Measurements from ENCODE around the gene HGD.

Gene HGD

GRCh38 chr3:120608506-120608905 is 73.5 kb downstream of the HGD start:
- no peak overlapping the region for H3K4me3 ChIP-seq (ENCODE audit: low read depth, low read length)
- TF ChIP-seq CTCF (IDR thresholded peaks at IDR 0.05; ENCODE audit: low read depth, low read length, missing control alignments) = no peak
- no peak for DNase-seq (ENCODE audit: low read depth)
- in situ Hi-C loops (cut with HindIII; ENCODE audit: low sequenced_read_pairs) = no loop called here

DNA sequence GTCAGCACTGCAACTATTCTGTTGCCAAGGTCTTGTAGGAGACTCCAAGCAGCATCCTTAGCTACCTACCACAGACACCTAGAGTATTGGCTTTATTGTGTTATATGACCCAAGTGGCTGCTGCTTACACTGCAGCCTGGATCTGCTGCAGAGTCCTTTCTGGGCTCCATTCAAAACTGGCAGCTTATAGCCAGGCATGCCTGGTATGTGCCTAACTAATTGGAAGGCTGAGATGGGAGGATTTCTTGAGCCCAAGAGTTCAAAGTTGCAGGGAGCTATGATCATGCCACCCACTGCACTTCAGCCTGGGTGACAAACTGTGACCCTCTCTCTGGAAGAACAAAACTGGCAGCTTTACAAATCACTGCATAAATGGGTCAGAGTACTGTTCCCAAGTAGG is 77.3 kb downstream of the HGD start:
- H3K4me3 ChIP-seq (ENCODE audit: low read depth, low read length) = no peak overlapping the region
- DNase-seq (ENCODE audit: low read depth) = no peak
- TF ChIP-seq CTCF (IDR thresholded peaks at IDR 0.05; ENCODE audit: low read depth, low read length, missing control alignments) = no peak
- in situ Hi-C loops (cut with HindIII; ENCODE audit: low sequenced_read_pairs) = no loop called here

GRCh38 chr3:120604382-120604781 is 77.7 kb downstream of the HGD start:
- no peak for DNase-seq (ENCODE audit: low read depth)
- no peak for TF ChIP-seq CTCF (IDR thresholded peaks at IDR 0.05; ENCODE audit: low read depth, low read length, missing control alignments)
- in situ Hi-C loops (cut with HindIII; ENCODE audit: low sequenced_read_pairs) = no loop called here
- no peak overlapping the region for H3K4me3 ChIP-seq (ENCODE audit: low read depth, low read length)

GRCh38 chr3:120602682-120603081 is 79.4 kb downstream of the HGD start:
- in situ Hi-C loops (cut with HindIII; ENCODE audit: low sequenced_read_pairs) = no loop called here
- no peak overlapping the region for H3K4me3 ChIP-seq (ENCODE audit: low read depth, low read length)
- DNase-seq (ENCODE audit: low read depth) = no peak
- no peak for TF ChIP-seq CTCF (IDR thresholded peaks at IDR 0.05; ENCODE audit: low read depth, low read length, missing control alignments)

- H3K4me3 ChIP-seq (ENCODE audit: low read depth, low read length) = no peak overlapping the region
- DNase-seq (ENCODE audit: low read depth) = no peak
- TF ChIP-seq CTCF (IDR thresholded peaks at IDR 0.05; ENCODE audit: low read depth, low read length, missing control alignments) = no peak
- in situ Hi-C loops (cut with HindIII; ENCODE audit: low sequenced_read_pairs) = no loop called here
Measured at GRCh38 chr3:120601554-120601953, 80.5 kb downstream of the HGD start.

DNA sequence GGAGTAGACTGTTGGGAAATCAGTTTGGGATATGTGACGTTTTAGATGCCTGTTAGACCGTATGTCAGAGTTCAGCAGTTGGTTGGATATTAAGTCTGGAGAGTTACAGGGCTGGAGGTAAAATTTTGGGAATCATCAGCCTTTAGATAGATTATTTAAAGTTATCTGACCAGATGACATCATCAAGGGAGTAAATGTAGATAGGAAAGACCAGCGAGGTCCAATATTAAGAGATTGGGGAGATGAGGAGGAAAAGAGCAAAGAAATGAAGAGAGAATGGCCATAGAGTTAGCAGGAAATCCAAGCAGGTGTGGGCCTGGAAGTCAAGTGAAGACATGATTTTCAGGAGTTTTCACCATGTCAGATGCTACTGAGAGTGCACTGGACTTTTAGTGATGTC is 82.8 kb downstream of the HGD start:
- in situ Hi-C loops (cut with HindIII; ENCODE audit: low sequenced_read_pairs) = no loop called here
- DNase-seq (ENCODE audit: low read depth) = no peak
- H3K4me3 ChIP-seq (ENCODE audit: low read depth, low read length) = no peak overlapping the region
- no peak for TF ChIP-seq CTCF (IDR thresholded peaks at IDR 0.05; ENCODE audit: low read depth, low read length, missing control alignments)
